Left colon (tissue), 2 donors: Measurements from ENCODE around the gene DUSP28. TPM values are rescaled to one million over a fixed set of nuclear protein-coding genes. Genes with fewer than 3 reads are reported as not detected.
"Not testable (repeated sequence)": the region's sequence is repeated elsewhere in the genome, so short reads cannot be mapped to it uniquely, and the experiment has no call there.

Experiments used
- ATAC-seq: fragments of 200-7000 bp; cut with Tn5 transposase; one replicate; pipeline ENCODE4 v1.9.1; 2020; ENCODE audit warnings: mild to moderate bottlenecking, moderate library complexity
- DNase-seq, 2 donors: peaks; one replicate each; pipeline ENCODE4 v3.0.0-alpha.2; 2020
- intact Hi-C, 2 donors: fragments of 100-400 bp; cut with DNase I in 1 of 2; cut with micrococcal nuclease in 1 of 2; formaldehyde crosslinking; loops; one replicate each; pipeline versions ENCODE4 v1.11.2 to v1.14.0; 2022; cut with DNase I, micrococcal nuclease
- long read RNA-seq: library from polyadenylated mRNA; unstranded; transcript quantifications from one replicate; pipeline ENCODE4 v2.0.0, GENCODE V29; 2021
- total RNA-seq, 2 donors: library from RNA; stranded (reverse); fragmentation: NEBNext Ultra II Directional; extraction: Animal tissue kit (Norgen Biotek cat#: 25700); gene quantifications; one replicate each; pipeline ENCODE4 v1.2.1, GENCODE V29; 2021
- donor health status: DM: no; HTN: no; CAD: no.
- donor health status: DM: yes; HTN: yes; CAD: no.

The DUSP28 gene, protein sequence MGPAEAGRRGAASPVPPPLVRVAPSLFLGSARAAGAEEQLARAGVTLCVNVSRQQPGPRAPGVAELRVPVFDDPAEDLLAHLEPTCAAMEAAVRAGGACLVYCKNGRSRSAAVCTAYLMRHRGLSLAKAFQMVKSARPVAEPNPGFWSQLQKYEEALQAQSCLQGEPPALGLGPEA
- total RNA-seq: 1 to 10 TPM; 4.1 to 6.0 TPM
- long read RNA-seq, partial matches to known transcripts: 0 of 6 reads
- long read RNA-seq, other reads (novel, unspliced or antisense): 2 of 6 reads

DNA sequence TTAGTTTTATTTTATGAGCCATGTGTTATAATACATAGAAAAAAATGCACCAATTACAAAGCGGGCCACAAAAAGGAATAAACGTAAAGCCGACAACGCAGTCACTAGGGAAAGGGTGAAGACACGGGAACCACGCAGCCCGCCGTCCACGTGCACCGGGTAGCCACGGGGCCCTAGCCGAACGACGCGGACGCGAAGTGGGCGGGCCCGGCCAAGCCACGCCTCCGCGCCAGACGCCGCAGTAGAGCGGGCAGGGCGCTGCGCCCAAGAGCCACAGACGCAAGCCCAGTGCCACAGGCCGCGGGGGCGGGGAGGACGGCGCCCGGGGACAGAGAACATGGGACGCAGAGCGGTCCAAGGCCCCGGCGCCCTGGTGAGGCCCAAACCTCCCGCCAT is at the start of gene DUSP28:
DUSP28 (plus strand) TSS at position 274 of the 396 bp plus-strand sequence. CDS start 328 bp downstream, outside the sequence.
- ATAC-seq: peak; percentile 75
- DNase-seq: peak; percentile 92 to 94
- intact Hi-C loops: no loop called here

DNA sequence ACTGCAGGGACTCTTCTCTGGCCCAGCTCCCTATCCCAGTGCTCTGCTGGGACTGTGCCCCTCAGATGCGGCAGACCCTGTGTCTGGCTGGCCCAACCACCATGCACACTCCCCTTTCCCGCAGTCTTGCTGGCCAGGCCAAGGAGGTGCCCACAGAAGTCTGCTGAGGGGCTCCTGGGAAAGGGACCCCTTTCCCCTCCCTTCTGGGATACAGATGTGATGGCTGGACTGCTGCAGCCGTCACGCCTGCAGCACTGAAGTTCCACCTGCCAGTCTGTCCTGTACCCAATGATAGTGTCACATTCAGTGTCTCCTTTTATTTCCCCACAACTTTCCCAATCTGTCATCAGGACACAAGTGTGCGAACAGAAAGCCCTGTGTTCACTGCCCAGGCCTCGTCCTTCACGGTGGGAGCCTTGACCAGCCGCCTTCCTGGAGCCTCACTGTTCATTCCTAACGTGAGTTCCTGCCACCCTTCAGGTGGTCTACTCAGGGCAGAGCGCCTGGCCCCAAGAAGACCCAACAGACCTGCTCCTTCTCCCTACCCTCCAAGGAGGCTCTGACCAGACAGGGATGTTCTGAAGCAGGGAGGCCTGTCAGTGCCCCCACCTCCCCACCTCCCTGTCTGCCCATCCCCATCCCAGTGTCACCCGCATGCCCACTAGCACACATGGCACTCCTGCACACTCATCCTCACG is 49.5 kb upstream of the DUSP28 start:
- DNase-seq: no peak
- no peak for ATAC-seq
- intact Hi-C loops: loop anchor here in 1 of 2 donors (10.0 kb wide), 1 partner anchor 194 kb away; no protein-coding TSS in a partner anchor

DNA sequence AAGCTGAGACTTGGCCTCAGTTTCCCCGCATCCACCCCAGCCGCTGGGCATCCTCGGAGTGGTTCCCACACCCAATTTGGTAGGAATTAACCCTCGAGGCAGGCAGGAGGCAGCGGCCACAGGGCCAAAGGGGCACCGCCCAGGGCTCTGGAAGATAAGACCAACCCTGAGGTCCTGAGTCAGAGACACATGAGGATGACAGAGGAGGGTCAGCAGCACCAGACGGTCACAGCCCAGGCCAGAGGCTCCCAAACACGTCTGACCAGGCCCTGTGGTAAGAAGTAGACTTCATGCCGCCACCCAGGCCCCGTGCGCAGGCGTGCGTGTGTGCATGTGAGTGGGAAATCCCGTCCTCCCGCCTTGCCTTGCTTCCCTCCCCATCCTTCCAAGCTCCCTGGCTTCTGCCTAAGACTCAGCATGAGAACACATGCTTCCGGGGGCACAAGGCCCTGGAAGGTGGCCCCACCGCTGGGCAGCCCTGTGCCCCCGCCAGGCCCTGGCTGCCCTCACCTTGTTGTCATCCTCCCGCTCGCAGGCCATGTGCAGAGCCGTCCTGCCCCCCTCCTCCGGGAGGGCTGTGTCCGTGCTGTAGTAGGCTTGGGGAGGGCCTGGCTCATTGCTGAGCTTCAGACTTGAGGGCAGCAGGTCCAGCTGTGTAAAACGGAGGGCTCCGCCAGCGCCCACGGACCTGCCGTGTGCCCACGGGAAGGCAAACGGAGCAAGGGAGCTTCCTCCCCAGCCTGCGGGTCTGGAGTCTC is 48.6 kb upstream of the DUSP28 start:
- ATAC-seq: no peak
- intact Hi-C loops: loop anchor here in 1 of 2 donors (10.0 kb wide), 1 partner anchor 193 kb away; no protein-coding TSS in a partner anchor
- no peak for DNase-seq

DNA sequence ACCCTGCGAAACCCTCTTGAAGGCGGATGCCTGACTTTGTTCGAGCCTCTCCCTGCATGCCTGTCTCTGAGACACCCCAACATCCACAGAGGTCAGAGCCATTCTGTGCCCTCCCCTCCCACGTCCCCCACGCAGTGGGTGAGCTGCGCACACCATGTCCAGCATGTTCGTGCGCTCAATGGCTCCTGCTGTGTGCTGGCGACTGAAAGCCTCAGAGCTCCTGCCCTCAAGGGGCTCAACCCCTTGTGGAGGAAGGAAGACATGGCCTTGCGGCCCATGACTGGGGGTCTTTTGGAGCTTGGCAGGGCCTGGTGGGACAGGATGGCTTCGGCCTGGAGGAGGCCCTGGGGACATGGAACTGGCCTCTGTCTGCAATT is 48.1 kb upstream of the DUSP28 start:
- DNase-seq: no peak
- ATAC-seq: no peak
- intact Hi-C loops: loop anchor here in 1 of 2 donors (10.0 kb wide), 1 partner anchor 193 kb away; no protein-coding TSS in a partner anchor

DNA sequence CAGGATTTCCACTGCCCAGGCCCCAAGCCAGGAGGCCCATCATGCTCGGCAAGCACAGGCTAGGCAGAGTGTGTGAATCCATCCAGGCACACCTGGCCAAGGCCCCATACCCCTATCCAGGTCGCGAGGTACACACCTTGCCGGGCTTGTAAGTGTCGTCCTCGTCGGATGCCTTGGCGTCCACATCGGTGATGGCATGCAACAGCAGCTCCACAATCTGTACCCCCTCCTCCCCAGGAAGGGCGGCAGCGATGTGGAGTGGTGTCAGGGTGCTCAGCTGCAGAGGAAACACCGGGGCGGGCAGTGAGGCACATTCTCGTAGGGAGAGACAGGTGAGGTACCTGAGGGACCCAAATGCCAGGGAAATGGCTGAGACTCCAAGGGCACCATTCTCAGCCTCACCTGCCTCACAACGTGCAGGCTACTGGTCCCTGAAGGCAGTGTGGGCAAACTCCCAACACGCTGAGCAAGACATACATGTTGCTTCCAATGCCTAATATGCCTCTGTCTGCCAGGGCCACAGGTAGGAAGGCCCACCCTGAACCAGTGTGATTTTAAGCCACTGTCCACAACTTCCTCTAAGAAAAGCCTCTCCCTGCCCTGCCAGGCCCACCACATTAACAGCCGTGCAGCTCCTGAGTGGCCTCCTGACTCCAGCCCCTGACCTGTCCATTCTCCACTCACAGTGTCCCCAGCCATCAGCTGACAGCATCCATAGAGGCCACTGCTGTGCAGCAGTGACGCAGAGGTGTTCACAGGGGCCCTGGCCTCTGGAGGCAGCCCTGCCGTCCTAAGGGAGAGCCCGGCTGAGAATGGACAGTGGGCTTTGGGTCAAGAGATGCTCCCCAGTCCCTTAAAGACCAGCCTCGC is 47.3 kb upstream of the DUSP28 start:
- ATAC-seq (no peak), DNase-seq (no peak)
- intact Hi-C loops: loop anchor here in 1 of 2 donors (10.0 kb wide), 1 partner anchor 192 kb away; no protein-coding TSS in a partner anchor

DNA sequence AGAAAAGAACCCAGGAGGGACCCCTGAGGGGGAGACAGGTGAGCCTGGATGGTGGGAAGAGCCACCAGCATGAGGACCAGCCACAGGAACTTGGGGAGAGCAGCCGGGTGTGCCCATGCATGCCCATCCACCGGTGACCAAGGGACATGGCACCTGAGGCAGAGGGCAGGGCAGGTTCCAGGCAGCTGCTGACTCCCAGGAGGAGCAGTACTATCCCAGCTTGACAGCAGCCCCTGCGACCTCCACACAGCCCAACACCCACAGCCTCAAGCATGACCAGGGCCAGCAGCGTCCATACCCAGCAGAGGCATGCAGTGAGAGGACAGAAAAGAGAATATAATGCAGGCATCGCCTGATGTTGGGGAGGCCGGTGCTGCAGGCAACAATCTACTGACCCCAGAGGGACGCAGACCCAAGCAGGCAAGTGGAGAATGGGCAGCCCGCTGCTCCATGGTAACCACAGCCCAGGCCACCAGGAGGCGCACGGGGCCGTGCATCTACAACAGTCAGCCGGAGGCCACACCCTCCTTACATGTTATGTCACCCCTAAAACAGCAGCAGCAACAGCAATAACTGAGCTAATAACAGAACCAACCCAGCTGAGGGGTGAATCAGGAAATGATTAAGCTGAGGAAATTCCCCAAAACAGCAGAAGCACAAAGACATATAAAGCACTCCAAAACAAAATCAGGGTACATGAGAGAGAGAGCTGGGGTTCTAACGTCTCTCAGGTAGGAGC is 46.4 kb upstream of the DUSP28 start:
- DNase-seq (peak; percentile 74 to 91), ATAC-seq (peak; percentile 97)
- intact Hi-C loops: loop anchor here in 1 of 2 donors (10.0 kb wide), 1 partner anchor 191 kb away; no protein-coding TSS in a partner anchor

DNA sequence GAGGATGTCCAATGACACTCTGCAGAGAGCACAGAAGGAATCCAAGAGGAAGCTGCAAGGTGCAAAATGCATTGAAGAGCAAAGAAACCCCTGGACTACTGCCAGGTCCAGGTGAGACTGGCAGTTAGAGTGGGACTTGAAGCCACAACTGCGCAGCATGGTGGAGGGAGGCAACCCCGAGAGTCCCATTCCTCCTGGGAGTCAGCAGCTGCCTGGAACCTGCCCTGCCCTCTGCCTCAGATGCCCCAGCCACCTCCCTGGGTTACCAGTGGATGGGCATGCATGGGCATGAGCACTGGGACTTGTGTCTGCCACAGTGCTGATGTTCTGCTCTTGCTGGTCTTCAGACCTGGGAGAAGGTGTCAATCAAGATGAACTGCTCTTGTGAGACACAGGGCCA is 45.5 kb upstream of the DUSP28 start:
- intact Hi-C loops: loop anchor here in 1 of 2 donors (10.0 kb wide), 1 partner anchor 190 kb away; no protein-coding TSS in a partner anchor
- DNase-seq: no peak
- ATAC-seq: no peak

DNA sequence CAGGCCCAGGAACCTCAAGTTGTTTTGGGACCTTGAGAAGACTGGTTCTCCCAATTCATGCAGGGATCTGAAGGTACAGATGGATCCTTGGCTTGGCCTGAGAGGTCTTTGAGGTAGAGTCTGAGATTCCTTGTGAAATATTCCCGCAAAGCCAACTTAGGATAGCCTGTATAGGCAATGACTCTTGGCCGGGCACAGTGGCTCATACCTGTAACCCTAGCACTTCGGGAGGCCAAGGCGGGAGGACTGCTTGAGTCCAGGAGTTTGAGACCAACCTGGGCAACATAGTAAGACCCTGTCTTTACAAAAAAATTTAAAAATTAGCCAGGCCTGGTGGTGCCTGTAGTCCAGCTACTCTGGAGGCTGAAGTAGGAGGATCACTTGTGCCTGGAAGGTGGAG is 42.8 kb upstream of the DUSP28 start:
- ATAC-seq (no peak), DNase-seq (no peak)
- intact Hi-C loops: loop anchor here in 1 of 2 donors (10.0 kb wide), 1 partner anchor 187 kb away; no protein-coding TSS in a partner anchor

DNA sequence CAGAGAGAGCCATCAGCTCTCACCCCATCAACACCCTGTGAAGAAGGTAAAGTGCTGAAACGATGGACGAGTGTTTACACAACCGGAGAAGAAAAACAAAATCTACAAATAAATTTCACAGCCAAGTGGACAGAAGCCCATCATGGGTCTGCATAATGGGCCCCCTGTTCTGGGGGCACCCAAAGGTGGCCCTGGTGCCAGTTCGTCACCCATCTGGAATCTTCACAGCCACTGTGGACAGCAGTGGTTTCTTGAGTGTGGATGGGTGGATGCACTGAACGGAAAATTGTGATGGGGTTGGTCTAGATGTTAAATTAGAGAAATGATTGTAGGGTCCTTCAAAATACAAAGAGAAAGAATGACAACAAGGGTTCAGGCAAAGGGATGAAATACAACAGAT is 41.2 kb upstream of the DUSP28 start:
- intact Hi-C loops: loop anchor here in 1 of 2 donors (10.0 kb wide), 1 partner anchor 186 kb away; no protein-coding TSS in a partner anchor
- DNase-seq (no peak), ATAC-seq (no peak)

DNA sequence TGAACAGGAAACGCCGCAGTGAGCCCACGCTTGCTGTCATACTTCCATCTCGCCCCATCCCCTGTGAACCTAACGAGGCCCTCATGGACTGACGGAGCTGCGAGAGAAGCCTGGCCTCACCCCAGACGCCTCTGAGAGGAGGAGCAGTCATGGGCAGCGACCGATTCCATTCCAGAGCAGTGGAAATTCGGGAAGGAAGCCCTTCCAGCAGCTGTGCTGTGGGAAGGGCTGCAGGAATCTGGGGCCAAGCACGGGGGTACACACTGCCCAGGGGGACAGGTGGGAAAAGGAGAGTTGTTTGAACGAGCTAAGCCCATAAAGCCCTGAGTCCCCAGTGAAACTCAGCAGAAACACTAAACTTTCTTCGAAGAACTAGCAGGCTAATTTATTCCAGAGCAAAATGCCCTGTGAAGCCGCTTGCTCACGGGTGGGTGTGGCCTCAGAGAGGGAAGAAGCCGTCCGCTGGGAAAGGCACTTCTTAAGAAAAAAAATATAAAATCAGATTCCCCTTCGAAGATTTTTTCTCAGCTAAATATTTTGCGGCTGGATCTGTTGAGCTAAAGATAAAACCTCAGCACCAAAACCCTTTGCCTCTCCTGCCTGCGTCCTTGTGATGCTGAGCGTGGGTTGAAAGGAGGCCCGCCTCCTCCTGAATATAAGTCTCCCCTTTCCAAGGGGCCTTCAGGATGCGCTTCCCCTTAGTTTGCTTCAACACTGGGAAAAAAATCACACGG is 40.6 kb upstream of the DUSP28 start:
- no peak for ATAC-seq
- no peak for DNase-seq
- intact Hi-C loops: loop anchor here in 1 of 2 donors (10.0 kb wide), 1 partner anchor 185 kb away; no protein-coding TSS in a partner anchor

DNA sequence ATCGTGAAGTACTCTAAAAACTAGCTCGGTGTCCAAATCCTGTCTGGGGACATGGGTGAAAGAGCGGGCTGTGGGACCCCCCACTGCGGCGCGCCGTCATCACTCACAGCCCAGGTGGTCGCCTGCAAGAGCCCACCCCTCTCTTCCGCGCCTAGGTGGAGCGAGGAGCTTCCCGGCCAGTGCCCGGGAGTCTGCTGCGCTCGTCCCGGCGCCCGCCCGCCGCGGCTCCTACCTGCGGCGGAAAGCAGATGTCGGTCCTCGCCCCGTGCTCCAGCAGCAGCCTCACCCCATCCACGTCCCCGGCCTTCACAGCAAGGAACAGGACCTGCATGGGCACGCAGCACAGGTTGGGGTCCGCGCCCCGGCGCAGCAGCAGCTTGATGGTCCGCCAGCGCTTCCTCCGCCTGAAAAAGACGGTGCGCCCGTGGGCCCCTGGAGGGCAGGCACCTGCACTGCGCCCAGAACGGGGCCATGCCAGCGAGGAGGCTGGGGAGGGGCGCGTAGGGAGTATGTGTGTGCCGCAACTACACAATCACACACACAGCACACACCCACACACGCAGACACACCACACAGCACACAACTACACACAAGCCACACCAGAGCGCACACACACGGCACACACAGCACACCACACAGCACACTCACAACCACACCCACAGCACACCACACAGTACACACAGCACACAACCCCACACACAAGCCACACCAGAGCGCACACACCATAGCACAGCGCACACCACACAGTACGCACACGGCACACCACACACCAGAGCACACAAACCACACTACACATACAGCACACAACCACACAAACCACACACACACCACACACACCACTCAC is 39.8 kb upstream of the DUSP28 start:
- intact Hi-C loops: no loop called here
- peak; percentile 14 for ATAC-seq
- no peak for DNase-seq

DNA sequence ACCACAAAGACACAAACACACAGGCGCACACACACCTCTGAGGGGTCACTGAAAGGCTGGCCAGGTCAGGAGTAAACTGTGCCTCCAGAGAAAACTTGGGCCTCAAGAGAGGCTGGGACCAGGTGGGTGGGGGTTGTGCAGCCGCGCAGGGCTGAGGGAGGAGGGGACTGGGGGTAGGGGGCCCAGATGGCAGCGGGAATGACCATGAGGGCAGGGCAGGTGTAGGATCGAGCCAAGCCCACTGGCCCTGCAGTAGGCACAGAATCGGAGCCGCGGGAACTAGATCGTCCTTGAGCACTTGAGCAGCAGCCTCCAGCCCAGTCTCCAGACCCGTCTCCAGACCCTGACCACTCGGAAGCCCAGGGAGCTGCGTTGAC is 39.2 kb upstream of the DUSP28 start:
- ATAC-seq: no peak
- intact Hi-C loops: no loop called here
- DNase-seq: no peak

DNA sequence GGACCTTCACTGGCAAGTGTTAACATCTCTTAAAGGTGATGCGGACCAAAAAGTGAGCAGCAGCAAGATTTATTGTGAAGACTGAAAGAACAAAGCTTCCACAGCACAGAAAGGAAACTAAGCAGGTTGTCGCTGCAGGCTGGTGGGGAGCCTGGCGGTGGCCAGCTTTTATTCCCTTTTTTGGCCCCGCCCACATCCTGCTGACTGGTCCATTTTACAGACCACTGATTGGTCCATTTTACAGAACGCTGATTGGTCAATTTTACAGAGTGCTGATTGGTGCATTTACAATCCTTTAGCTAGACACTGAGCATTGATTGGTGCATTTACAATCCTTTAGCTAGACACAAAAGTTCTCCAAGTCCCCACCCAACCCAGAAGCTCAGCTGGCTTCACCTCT is 38.3 kb upstream of the DUSP28 start:
- intact Hi-C loops, ATAC-seq, DNase-seq: not testable (repeated sequence)

DNA sequence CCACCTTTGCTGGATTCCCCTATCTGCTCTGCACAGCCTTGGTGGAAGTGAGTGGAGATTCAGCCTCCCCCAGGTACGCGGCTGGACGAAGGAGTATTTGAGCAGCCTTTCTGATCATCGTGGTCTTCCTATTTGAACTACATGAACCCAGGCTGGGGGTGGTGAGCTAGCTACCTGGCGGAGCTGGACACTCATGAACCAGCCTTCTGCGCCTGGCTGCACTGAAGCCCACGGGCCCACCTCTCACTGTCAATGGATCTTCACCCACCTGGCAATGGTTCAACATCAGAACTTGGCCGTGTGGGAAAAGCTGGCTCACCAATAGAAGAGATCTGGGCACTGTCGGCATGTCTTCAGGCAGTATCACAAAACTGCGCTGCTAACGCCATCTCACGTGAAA is 37.8 kb upstream of the DUSP28 start:
- DNase-seq (no peak), ATAC-seq (no peak)
- intact Hi-C loops: no loop called here

DNA sequence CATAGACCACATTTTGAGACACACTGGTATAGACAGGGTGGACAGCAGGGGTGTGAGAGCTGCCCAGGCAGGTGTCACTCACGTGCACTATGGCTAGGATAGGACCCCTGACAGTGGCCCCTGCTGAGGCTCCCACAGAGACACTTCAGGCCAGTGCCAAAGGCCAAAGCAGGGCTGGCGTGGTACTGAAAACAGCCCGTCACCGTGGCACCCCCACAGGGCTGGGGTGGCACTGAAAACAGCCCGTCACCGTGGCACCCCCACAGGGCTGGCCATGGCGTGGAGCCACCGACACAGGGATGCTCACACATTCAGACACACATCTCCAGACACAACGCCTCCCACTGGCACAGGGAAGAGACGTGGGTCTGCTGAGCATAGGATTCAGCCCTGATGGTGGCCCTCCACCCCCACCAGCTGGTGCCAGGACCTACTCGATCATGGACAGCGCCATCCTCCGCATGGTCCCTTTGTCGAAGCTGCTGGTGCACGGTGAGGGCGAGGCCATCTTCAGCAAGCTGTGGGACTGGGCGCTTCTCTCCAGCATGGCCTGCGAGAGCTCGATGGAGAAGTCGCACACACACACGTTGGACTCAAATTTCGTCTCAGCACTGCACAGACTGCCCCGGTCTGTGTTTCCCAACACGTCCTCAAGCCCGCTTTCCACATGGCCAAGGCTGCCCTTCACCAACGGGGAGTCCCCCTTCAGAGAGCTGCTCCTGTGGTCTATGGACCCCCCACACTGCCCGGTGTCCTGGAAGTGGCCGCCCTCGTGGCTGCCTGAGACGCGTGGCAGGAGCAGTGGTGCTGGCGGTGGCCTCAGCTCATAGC is 36.5 kb upstream of the DUSP28 start:
- DNase-seq (no peak), ATAC-seq (no peak)
- intact Hi-C loops: no loop called here
